Right hindlimb (tissue), 1 donor: ENCODE results near the gene FLOT1.

Source experiments
- DNase-seq: peaks from one replicate; pipeline ENCODE4 v3.0.0-alpha.2; 2018

FLOT1 gene

DNA sequence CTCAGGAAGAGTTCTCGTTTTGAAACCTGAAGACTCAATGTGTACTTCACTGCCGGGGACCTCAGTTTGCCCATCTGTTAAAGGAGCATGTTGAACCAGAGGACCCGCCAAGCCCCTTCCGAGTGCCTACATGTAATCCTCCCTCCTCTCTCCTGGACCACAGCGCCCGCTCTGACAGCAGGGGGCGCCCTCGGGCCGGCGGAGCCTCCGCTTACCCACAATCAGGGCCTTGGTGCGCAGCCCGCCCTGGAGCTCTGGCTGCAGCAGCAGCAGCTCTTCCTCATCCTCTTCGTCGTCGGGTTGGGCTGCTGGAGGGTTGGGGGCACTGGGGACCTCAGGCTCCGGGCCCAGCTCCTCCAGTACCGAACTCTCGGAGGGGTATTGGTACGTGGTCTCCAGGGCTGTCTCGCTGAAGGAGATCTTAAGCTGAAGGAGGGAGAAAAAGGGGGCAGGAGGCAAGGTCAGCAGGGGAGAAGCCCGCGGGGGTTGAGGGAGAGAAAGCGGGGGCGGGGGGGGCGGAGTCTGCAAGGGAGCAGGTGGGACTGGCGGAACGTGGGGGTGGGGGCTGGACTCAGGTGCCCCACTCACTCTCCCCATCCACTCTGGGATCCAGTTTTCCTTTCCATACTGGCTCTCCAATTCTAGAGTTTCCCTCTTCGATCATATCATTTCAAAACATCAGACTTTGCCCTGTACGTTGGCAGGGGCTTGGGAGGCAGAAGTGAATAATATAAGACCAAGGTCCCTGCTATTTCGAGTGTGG, 63.3 kb downstream of the FLOT1 start:
- peak; percentile 88 for DNase-seq
